Kidney (tissue), 14 donors: Measurements from ENCODE around the gene LYZL4. TPM values are rescaled to one million over a fixed set of nuclear protein-coding genes. Genes with fewer than 3 reads are reported as not detected.
A peak's percentile ranks its signal among the peaks of the same experiment; 100 is the strongest.

ENCODE experiments used
- DNase-seq, 5 donors: peaks; one replicate each; pipeline ENCODE4 v3.0.0-alpha.2; 2013 to 2020
- FAIRE-seq: peaks from 2 replicates; lab custom pipeline; 2012; peaks lifted over from hg19 to GRCh38; lab: Jason Lieb, UNC
- H3K27ac ChIP-seq, 2 donors: one replicate each; pipeline ENCODE4 v1.7.0; 2013; ENCODE audit warnings: low read depth in 2 of 2, low read length in 2 of 2, inconsistent platforms in 1 of 2
- H3K27me3 ChIP-seq: one replicate; pipeline ENCODE4 v1.7.1; 2013; ENCODE audit warnings: low read length, inconsistent platforms; ENCODE audit not compliant: control insufficient read depth, insufficient read depth
- H3K36me3 ChIP-seq, 3 donors: one replicate each; pipeline versions ENCODE4 v1.7.0 to v1.7.1; 2013; ENCODE audit warnings: low read length in 3 of 3, control low read depth in 1 of 3, inconsistent platforms in 1 of 3; ENCODE audit not compliant: insufficient read depth in 3 of 3, control insufficient read depth in 2 of 3
- H3K4me1 ChIP-seq, 3 donors: one replicate each; pipeline versions ENCODE4 v1.7.0 to v1.7.1; 2013; ENCODE audit warnings: low read length in 3 of 3, inconsistent platforms in 1 of 3, low read depth in 1 of 3; ENCODE audit not compliant: control insufficient read depth in 2 of 3, insufficient read depth in 2 of 3
- H3K4me3 ChIP-seq, 3 donors: one replicate each; pipeline versions ENCODE4 v1.7.0 to v1.8.1; 2013; ENCODE audit warnings: low read length in 3 of 3, control low read depth in 1 of 3, inconsistent platforms in 1 of 3
- H3K9ac ChIP-seq, 3 donors: one replicate each; pipeline versions ENCODE4 v1.7.0 to v1.7.1; 2013; ENCODE audit warnings: low read length in 3 of 3, control low read depth in 1 of 3, inconsistent platforms in 1 of 3
- H3K9me3 ChIP-seq, 3 donors: one replicate each; pipeline versions ENCODE4 v1.7.0 to v1.7.1; 2013; ENCODE audit warnings: low read length in 3 of 3, control low read depth in 1 of 3, inconsistent platforms in 1 of 3; ENCODE audit not compliant: control insufficient read depth in 2 of 3, insufficient read depth in 1 of 3
- CTCF ChIP-seq: IDR thresholded peaks from 3 replicates; pipeline ENCODE4 v1.5.1; 2012; ENCODE audit warnings: mild to moderate bottlenecking, moderate library complexity, borderline replicate concordance; ENCODE audit not compliant: insufficient read depth; ENCODE audit errors: extremely low read depth
- intact Hi-C: fragments of 100-400 bp; cut with DNase I; formaldehyde crosslinking; loops from one replicate; pipeline ENCODE4 v1.11.1; 2022
- polyA plus RNA-seq: library from polyadenylated mRNA; stranded (reverse); fragments of 350-450 nt; fragmentation: Illumina TruSeq; extraction: RNeasy Lipid Tissue Mini Kit (QIAGEN cat#74804); gene quantifications from one replicate; pipeline ENCODE4 v1.2.3, GENCODE V29; 2014; ENCODE audit warnings: low read depth, low replicate concordance; ENCODE audit not compliant: insufficient read depth
- total RNA-seq: library from RNA; stranded (reverse); fragmentation: NEBNext Ultra II Directional; extraction: Animal tissue kit (Norgen Biotek cat#: 25700); gene quantifications from one replicate; pipeline ENCODE4 v1.2.1, GENCODE V29; 2021
- donor health status: control.
- donor health status: control.
- donor health status: control.
- donor health status: control.
- donor health status: control.
- donor health status: DM: yes; HTN: yes; CAD: no.
- donor health status: Normal renal cell carcinoma (clear cell type).

Gene LYZL4
- total and polyA plus RNA-seq, 2 donors from 2014 or later = not detected

GRCh38 chr3:42447481-42447880 lies 37.1 kb upstream of the LYZL4 start:
- intact Hi-C loops = loop anchor here (10.0 kb wide), 1 partner anchor 193 kb away; no protein-coding TSS in a partner anchor
- H3K36me3 ChIP-seq = no peaks in the 10 kb centered on the region
- TF ChIP-seq CTCF = no peak
- H3K4me3 ChIP-seq = no peak overlapping the region
- no peaks in the 10 kb centered on the region for H3K9me3 ChIP-seq
- DNase-seq = no peak
- no peaks in the 10 kb centered on the region for H3K4me1 ChIP-seq
- H3K9ac ChIP-seq = no peak overlapping the region
- no peak overlapping the region for H3K27ac ChIP-seq
- H3K27me3 ChIP-seq = no peaks in the 10 kb centered on the region
- FAIRE-seq = no peak

GRCh38 chr3:42446111-42447050 lies 36.0 kb upstream of the LYZL4 start:
- Histone ChIP-seq H3K9me3 (no peaks in the 10 kb centered on the region), H3K4me3 (no peak overlapping the region), H3K9ac (no peak overlapping the region), H3K36me3 (no peaks in the 10 kb centered on the region), H3K4me1 (no peaks in the 10 kb centered on the region), H3K27ac (no peak overlapping the region), H3K27me3 (no peaks in the 10 kb centered on the region)
- DNase-seq (no peak), FAIRE-seq (no peak)
- no peak for TF ChIP-seq CTCF
- intact Hi-C loops = loop anchor here (10.0 kb wide), 1 partner anchor 192 kb away; no protein-coding TSS in a partner anchor

GRCh38 chr3:42443819-42444436 lies 33.5 kb upstream of the LYZL4 start:
- DNase-seq = peak; percentile 83 to 90 (median 86)
- Histone ChIP-seq H3K4me1 (no peaks in the 10 kb centered on the region), H3K9me3 (no peaks in the 10 kb centered on the region), H3K27ac (no peak overlapping the region), H3K36me3 (no peaks in the 10 kb centered on the region), H3K4me3 (no peak overlapping the region), H3K27me3 (no peaks in the 10 kb centered on the region), H3K9ac (no peak overlapping the region)
- FAIRE-seq = no peak
- intact Hi-C loops = loop anchor here (10.0 kb wide), 1 partner anchor 189 kb away; no protein-coding TSS in a partner anchor
- TF ChIP-seq CTCF = peak; percentile 98
